ENCODE results near the gene OSR1. TPM values are rescaled to one million over a fixed set of nuclear protein-coding genes. Genes with fewer than 3 reads are reported as not detected.

OSR1 gene
- total and polyA plus RNA-seq, 2 donors (not counting 3 experiments of a cell fraction or from before 2014, with no cell fraction given) = not detected

DNA sequence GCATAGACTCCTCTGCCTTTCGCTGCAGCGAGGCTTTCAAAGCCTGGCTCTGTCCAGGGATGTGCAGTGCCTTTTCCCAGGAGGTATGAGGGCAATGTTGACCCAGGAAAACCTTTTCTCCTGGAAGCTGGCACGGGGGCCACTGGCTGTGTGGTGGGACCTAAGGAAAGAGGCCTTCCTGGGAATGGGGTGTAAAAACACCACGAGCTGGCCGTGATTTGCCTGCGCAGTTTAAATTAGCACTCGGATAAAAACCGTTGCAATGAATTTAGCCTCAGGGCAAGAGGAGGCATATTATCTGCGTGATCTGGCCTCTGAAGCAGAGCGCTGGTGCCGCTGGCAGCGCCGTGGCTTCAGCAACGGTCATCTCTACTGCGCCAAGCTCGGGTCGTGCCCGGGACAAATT lies 3.0 kb downstream of the OSR1 start:
- H3K9me1 ChIP-seq (replicated peaks; ENCODE audit: control insufficient read depth, extremely low read depth, insufficient read depth, low read length) = no peaks in the 10 kb centered on the region
- dilution Hi-C loops (cut with MboI; ENCODE audit: extremely low pct_ligation_motif_present, low sequenced_read_pairs) = no loop called here
- no peak overlapping the region for H3K4me3 ChIP-seq (replicated peaks in 1 of 3; ENCODE audit: insufficient read depth in 1 of 3, low read depth in 1 of 3, low read length in 3 of 3)
- H2AFZ ChIP-seq (ENCODE audit: low read depth, low read length) = no peak overlapping the region
- no peak overlapping the region for H3K9ac ChIP-seq (replicated peaks; ENCODE audit: extremely low read depth, insufficient read depth, low read length)
- H3K4me1 ChIP-seq (ENCODE audit: control insufficient read depth, extremely low read depth, insufficient read depth, low read length) = no peaks in the 10 kb centered on the region
- CTCF ChIA-PET = interaction anchor here (0.7 kb wide), 1 partner anchor 14 kb away, joined by 3 read pairs; no protein-coding TSS in a partner anchor
- DNase-seq (ENCODE audit: low read depth, low spot score) (no peak), FAIRE-seq (no peak)
- intact Hi-C loops (cut with micrococcal nuclease) = no loop called here
- H3K36me3 ChIP-seq (ENCODE audit: control insufficient read depth in 2 of 2, extremely low read depth in 1 of 2, insufficient read depth in 2 of 2, low read length in 2 of 2) = no peaks in the 10 kb centered on the region
- no peak overlapping the region for H3K27ac ChIP-seq (ENCODE audit: insufficient read depth, low read depth, low read length)
- no peaks in the 10 kb centered on the region for H3K9me3 ChIP-seq (replicated peaks; ENCODE audit: control insufficient read depth, insufficient read depth, low read length)
- H3K79me2 ChIP-seq (ENCODE audit: control insufficient read depth, insufficient read depth, low read length) = no peaks in the 10 kb centered on the region
- no TSS peak for BruUV-seq (replicated peaks)
- no peak overlapping the region for H3K4me2 ChIP-seq (ENCODE audit: insufficient read depth, low read length)
- POLR2A ChIA-PET = no interaction called here
- peaks cover 92 to 98% of the 10 kb centered on the region in 2 experiments for H3K27me3 ChIP-seq (ENCODE audit: control insufficient read depth in 2 of 2, insufficient read depth in 2 of 2, low read length in 2 of 2)
- TF ChIP-seq, protein P1, sequence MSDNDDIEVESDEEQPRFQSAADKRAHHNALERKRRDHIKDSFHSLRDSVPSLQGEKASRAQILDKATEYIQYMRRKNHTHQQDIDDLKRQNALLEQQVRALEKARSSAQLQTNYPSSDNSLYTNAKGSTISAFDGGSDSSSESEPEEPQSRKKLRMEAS (IDR thresholded peaks at IDR 0.05; ENCODE audit: insufficient read depth, insufficient read length) = no peak
- TF ChIP-seq EZH2 (IDR thresholded peaks at IDR 0.05; ENCODE audit: borderline replicate concordance, low read depth, low read length, severe bottlenecking) = no peak
- TF ChIP-seq MYC (IDR thresholded peaks at IDR 0.05; ENCODE audit: low read depth, low read length) = no peak
- TF ChIP-seq JUN (IDR thresholded peaks at IDR 0.05; ENCODE audit: borderline replicate concordance, insufficient read depth, insufficient read length, low read depth) = no peak
- TF ChIP-seq, protein P2, sequence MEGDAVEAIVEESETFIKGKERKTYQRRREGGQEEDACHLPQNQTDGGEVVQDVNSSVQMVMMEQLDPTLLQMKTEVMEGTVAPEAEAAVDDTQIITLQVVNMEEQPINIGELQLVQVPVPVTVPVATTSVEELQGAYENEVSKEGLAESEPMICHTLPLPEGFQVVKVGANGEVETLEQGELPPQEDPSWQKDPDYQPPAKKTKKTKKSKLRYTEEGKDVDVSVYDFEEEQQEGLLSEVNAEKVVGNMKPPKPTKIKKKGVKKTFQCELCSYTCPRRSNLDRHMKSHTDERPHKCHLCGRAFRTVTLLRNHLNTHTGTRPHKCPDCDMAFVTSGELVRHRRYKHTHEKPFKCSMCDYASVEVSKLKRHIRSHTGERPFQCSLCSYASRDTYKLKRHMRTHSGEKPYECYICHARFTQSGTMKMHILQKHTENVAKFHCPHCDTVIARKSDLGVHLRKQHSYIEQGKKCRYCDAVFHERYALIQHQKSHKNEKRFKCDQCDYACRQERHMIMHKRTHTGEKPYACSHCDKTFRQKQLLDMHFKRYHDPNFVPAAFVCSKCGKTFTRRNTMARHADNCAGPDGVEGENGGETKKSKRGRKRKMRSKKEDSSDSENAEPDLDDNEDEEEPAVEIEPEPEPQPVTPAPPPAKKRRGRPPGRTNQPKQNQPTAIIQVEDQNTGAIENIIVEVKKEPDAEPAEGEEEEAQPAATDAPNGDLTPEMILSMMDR (IDR thresholded peaks at IDR 0.05; ENCODE audit: extremely low read depth in 1 of 2, insufficient read depth in 1 of 2, low read depth in 1 of 2, low read length in 2 of 2) = no peak
- TF ChIP-seq GATA2 (IDR thresholded peaks at IDR 0.05; ENCODE audit: insufficient read depth, insufficient read length, low read depth, low read length) = no peak
- TF ChIP-seq POLR2A (IDR thresholded peaks at IDR 0.05; ENCODE audit: low read depth, low read length) = no peak
- H4K20me1 ChIP-seq (replicated peaks; ENCODE audit: control insufficient read depth, extremely low read depth, insufficient read depth, low read length) = no peaks in the 10 kb centered on the region
